DND-41 (cell line): ENCODE data around the gene SHISA9.

Experiments used
- EZH2 ChIP-seq: IDR thresholded peaks from 3 replicates; pipeline ENCODE4 v1.6.1; 2012; ENCODE audit warnings: borderline replicate concordance, low read depth, mild to moderate bottlenecking, moderate library complexity, low read length, inconsistent platforms; ENCODE audit not compliant: severe bottlenecking
- TF ChIP-seq, protein P1 (sequence below): IDR thresholded peaks from 2 replicates; pipeline ENCODE4 v1.5.1; 2012; ENCODE audit warnings: borderline replicate concordance, low read length, moderate library complexity, mild to moderate bottlenecking; ENCODE audit not compliant: poor library complexity, severe bottlenecking; ENCODE audit errors: extremely low read depth

DNA sequence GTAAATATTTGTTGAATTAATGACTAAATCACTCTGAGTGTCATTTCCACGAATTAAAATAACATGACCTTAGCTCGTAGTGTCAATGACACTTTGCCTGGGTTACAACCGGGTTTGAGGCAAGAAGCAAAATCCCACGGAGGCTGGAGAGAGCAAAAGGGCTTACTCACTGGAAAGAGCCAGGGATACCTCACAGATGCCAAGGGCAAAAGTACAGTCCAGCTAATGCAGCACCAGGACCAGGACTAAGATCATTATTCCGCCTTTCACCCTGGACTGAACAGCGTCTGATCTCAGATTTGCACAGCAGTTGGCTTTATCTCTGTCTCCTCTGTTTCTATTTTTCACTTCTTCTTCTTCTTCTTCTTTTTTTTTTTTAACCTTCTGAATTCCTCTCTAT is 175.5 kb downstream of the SHISA9 start:
- TF ChIP-seq, protein P1, sequence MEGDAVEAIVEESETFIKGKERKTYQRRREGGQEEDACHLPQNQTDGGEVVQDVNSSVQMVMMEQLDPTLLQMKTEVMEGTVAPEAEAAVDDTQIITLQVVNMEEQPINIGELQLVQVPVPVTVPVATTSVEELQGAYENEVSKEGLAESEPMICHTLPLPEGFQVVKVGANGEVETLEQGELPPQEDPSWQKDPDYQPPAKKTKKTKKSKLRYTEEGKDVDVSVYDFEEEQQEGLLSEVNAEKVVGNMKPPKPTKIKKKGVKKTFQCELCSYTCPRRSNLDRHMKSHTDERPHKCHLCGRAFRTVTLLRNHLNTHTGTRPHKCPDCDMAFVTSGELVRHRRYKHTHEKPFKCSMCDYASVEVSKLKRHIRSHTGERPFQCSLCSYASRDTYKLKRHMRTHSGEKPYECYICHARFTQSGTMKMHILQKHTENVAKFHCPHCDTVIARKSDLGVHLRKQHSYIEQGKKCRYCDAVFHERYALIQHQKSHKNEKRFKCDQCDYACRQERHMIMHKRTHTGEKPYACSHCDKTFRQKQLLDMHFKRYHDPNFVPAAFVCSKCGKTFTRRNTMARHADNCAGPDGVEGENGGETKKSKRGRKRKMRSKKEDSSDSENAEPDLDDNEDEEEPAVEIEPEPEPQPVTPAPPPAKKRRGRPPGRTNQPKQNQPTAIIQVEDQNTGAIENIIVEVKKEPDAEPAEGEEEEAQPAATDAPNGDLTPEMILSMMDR, result no peak
- TF ChIP-seq EZH2, result no peak
